Testis (tissue), 3 donors: ENCODE data around the gene LPAR1. TPM values are rescaled to one million over a fixed set of nuclear protein-coding genes. Genes with fewer than 3 reads are reported as not detected.

Experiments
- DNase-seq: peaks from one replicate; pipeline ENCODE4 v3.0.0-alpha.2; 2019
- H3K27ac ChIP-seq, 2 donors: fragments of 200-600 bp; sonication (generic); one replicate each; pipeline ENCODE4 v1.5.1; 2019
- H3K27me3 ChIP-seq: fragments of 200-600 bp; sonication (generic); one replicate; pipeline ENCODE4 v1.5.1; 2019
- H3K36me3 ChIP-seq: fragments of 200-600 bp; sonication (generic); one replicate; pipeline ENCODE4 v1.5.1; 2017; ENCODE audit warnings: low read depth; ENCODE audit errors: missing control alignments
- H3K4me1 ChIP-seq: fragments of 200-600 bp; sonication (generic); one replicate; pipeline ENCODE4 v1.5.1; 2019
- H3K4me3 ChIP-seq, 2 donors: fragments of 200-600 bp; sonication (generic); one replicate each; pipeline ENCODE4 v1.5.1; 2017 to 2019
- H3K9me3 ChIP-seq: fragments of 200-600 bp; sonication (generic); one replicate; pipeline ENCODE4 v1.5.1; 2017
- CTCF ChIP-seq, 3 experiments: fragments of 450-650 bp in 2 of 3; fragments of 200-600 bp in 1 of 3; sonication (generic) in 1 of 3; IDR thresholded peaks; one replicate each; pipeline ENCODE4 v1.5.1; 2016 to 2019; ENCODE audit warnings: antibody characterized with exemption in 3 of 3, mild to moderate bottlenecking in 2 of 3, moderate library complexity in 1 of 3
- POLR2A ChIP-seq: fragments of 450-650 bp; IDR thresholded peaks from one replicate; pipeline ENCODE4 v1.6.1; 2017; ENCODE audit warnings: antibody characterized with exemption, mild to moderate bottlenecking, moderate library complexity
- WGBS, 2 donors: methylation state at CpG; one replicate each; pipeline ENCODE4 v1.1.5; 2018; 5-methylcytosine and 5-hydroxymethylcytosine counted together
- intact Hi-C: fragments of 100-400 bp; cut with DNase I; formaldehyde crosslinking; loops from one replicate; pipeline ENCODE4 v1.15.1; 2023; ENCODE audit warnings: low total_unique reads
- polyA plus RNA-seq: library from polyadenylated mRNA; stranded (reverse); fragments of 350-450 nt; fragmentation: Illumina TruSeq; extraction: RNeasy Lipid Tissue Mini Kit (QIAGEN cat#74804); gene quantifications from one replicate; pipeline ENCODE4 v1.2.3, GENCODE V29; 2014; ENCODE audit warnings: low read depth, low replicate concordance; ENCODE audit not compliant: insufficient read depth
- total RNA-seq, 2 donors: library from RNA; depleted of rRNA; stranded (reverse); fragments of >200 nt; gene quantifications; one replicate each; pipeline ENCODE4 v1.2.3, GENCODE V29; 2016

LPAR1 gene
- total and polyA plus RNA-seq, 3 donors from 2014 or later, result 13.1 to 23.9 (median 19.5) TPM

GRCh38 chr9:110938242-110938641 lies 100.0 kb downstream of the LPAR1 start:
- Histone ChIP-seq H3K4me3 (no peak overlapping the region), H3K4me1 (no peaks in the 10 kb centered on the region), H3K36me3 (no peaks in the 10 kb centered on the region), H3K27me3 (no peaks in the 10 kb centered on the region), H3K9me3 (no peaks in the 10 kb centered on the region), H3K27ac (no peak overlapping the region)
- no peak for TF ChIP-seq POLR2A
- TF ChIP-seq CTCF (IDR thresholded peaks at IDR 0.05), result no peak
- no peak for DNase-seq
- intact Hi-C loops, result no loop called here
- 69 to 93% methylated on average over 3 of the region's 3 CpGs for WGBS, 2 donors

GRCh38 chr9:110936719-110937452 lies 101.4 kb downstream of the LPAR1 start:
- H3K27me3 ChIP-seq, result no peaks in the 10 kb centered on the region
- WGBS, 2 donors, result 36 to 39% methylated on average over 3 of the region's 3 CpGs
- TF ChIP-seq CTCF (IDR thresholded peaks at IDR 0.05) (no peak), POLR2A (no peak)
- no peak for DNase-seq
- no peaks in the 10 kb centered on the region for H3K4me1 ChIP-seq
- peak overlapping the region in 1 of 2 donors; percentile 51 for H3K27ac ChIP-seq
- H3K9me3 ChIP-seq, result no peaks in the 10 kb centered on the region
- H3K4me3 ChIP-seq, result no peak overlapping the region
- intact Hi-C loops, result no loop called here
- no peaks in the 10 kb centered on the region for H3K36me3 ChIP-seq

- Histone ChIP-seq H3K9me3 (no peaks in the 10 kb centered on the region), H3K4me1 (no peaks in the 10 kb centered on the region), H3K27ac (peak overlapping the region in 1 of 2 donors; percentile 51), H3K4me3 (no peak overlapping the region), H3K27me3 (no peaks in the 10 kb centered on the region), H3K36me3 (no peaks in the 10 kb centered on the region)
- intact Hi-C loops, result no loop called here
- DNase-seq, result no peak
- 83 to 92% methylated on average over 3 of the region's 3 CpGs for WGBS, 2 donors
- TF ChIP-seq POLR2A (no peak), CTCF (IDR thresholded peaks at IDR 0.05) (no peak)
These were observed 102.0 kb downstream of the LPAR1 start for GRCh38 chr9:110936237-110936636.

- no peak for TF ChIP-seq POLR2A
- no peak for TF ChIP-seq CTCF (IDR thresholded peaks at IDR 0.05)
- no peaks in the 10 kb centered on the region for H3K36me3 ChIP-seq
- H3K4me3 ChIP-seq, result no peak overlapping the region
- DNase-seq, result no peak
- no peaks in the 10 kb centered on the region for H3K9me3 ChIP-seq
- intact Hi-C loops, result no loop called here
- H3K27ac ChIP-seq, result no peak overlapping the region
- WGBS, 2 donors, result 67 to 90% methylated on average over 3 of the region's 3 CpGs
- no peaks in the 10 kb centered on the region for H3K27me3 ChIP-seq
- H3K4me1 ChIP-seq, result no peaks in the 10 kb centered on the region
These were observed 102.4 kb downstream of the LPAR1 start for GRCh38 chr9:110935829-110936228.
